HG03457 (cell line): ENCODE data around the gene DHX32.

Source experiments
- ATAC-seq: cut with Tn5 transposase; IDR thresholded peaks from one replicate; pipeline ENCODE4 v1.9.1; 2021; ENCODE audit warnings: moderate number of reproducible peaks; ENCODE audit not compliant: unreplicated experiment

Gene DHX32

DNA sequence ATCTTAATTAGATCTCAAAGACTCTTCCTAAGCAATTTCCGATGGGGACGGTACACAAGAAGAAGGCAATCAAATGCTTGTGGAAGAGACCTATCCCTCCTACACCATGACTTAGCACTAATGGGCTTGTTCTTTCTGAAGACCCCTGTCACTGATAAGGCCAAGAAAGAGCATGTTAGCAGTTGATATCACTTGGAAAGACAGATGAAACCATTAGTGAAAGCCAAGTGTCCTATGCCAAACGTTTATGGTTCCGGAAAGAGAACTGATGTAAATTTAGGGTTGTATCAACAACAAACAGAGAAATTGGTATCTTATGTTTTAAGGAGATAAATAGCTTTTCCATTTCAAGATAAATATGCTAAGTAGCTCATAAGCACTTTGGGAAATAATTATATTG, 64.5 kb downstream of the DHX32 start:
- no peak for ATAC-seq

DNA sequence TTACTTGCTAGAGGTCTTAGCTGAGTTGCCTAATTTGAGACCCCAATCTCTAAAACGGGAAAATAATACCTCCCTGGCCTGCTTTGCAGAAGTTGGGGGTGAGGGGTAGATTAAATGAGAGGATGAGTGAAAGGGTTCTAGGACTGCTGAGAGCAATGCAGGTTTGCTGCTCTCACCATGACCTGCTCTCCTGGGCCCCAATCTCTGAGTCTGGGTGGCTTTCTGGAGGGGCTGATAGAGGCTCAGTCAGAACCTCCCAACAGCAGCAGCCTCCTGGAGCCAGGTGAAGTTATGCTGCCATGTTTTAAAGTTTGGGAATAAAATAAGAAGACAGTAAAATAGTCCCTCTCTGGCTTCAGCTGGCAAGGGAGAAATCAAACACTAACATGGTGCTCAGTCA, 65.3 kb downstream of the DHX32 start:
- ATAC-seq: no peak

DNA sequence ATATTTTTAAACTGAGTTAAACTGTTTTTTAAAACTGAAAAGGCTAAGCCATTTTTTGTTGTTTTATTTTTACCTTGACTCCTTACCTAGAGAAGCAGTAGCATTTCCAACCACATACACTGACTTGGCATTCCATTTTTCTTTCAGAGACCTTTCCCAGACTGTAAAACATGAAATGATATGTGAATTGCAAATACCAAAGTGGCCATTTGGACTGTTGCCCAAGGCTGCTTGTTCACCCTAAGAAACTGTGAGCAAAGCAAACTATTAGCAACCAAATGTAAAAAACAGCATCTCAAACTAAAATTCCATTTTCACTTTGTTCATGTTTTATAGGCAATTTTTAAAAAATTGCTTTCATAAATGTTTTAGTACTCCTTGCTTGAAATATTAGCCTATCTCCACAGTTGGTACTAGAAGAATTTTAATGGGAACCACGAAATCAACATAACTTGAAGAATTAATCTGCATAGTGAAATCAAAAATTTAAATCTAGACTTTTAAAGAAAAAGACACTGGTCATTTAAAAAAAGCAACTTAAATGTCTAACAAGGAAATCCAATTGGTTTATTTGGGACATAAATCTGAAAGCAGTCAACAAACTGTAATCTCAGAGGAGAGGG, 68.9 kb downstream of the DHX32 start:
- ATAC-seq: no peak

DNA sequence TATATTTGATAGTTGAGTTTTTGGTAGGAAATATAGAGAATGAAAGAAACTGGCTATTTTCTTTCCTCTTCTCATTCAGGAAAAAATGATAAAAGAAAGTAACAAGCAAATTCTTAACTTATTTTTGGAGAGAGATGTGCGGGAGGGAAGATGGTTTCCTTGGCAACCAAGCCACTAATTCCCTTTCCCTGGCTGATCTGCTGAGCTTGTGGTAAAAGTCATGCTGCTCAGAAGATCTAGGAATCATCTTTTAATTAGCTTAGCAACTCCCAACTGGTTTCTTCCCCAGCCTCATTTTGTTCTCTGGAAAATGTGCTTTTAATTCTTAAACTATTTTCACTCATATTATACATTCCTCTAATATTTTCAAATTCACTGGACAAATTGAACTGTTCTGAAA, 69.8 kb downstream of the DHX32 start:
- no peak for ATAC-seq

DNA sequence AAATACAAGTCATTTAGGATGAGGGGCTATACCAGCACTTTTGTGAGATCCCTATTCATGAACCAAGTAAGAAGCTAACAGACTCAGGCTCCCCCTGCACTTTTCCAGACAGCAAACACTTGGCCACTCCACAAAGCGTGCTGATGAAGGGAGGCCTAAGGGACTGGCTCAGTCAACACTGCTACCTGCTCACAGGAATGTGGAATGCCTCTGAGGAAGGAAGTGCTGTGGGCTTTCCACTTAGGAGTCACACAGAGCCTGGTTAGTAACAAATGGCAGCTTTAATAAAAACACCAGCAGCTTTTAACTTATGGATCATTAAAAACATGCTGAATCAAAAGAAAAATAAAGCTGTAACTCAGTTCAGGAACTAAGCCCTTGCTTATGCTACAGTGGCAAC, 73.0 kb downstream of the DHX32 start:
- ATAC-seq: no peak

DNA sequence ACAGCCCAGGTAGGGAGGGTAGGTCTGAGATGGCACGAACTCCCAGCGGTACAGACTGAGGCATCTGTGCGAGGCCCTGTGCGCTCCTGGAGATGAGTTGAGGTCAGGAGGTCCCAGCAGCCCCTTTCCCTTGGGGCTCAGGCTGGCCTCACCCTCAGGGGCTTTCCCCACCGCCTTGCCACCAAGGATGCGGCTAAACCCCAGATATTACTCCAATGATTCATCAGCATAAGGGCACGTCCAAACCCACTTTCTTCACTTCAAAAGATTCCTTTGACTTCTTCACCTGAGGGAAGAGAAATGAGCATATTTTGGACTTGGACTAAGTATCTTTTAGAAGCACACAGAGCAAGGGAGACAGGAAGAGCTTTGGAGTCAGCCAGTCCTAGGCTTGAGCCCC, 78.4 kb downstream of the DHX32 start:
- no peak for ATAC-seq

DNA sequence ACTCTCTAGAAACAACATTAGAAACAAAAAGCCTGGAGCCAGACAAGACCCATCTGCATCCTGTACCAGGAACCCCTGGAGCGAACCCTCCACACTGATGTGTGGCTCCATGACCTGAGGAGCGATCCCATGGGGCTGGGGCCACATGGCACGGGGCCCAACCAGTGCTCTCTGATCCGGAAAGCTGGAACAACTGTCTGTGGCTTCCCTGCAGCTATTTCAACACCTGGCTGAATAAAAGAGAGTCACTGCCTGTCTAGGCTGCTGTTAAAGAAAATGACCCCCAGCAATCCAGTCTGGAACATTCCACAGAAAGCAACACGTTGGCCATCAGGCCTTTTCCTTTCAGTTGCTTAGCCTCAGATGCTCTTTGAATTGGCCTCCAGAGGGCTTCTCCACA, 79.0 kb downstream of the DHX32 start:
- no peak for ATAC-seq

DNA sequence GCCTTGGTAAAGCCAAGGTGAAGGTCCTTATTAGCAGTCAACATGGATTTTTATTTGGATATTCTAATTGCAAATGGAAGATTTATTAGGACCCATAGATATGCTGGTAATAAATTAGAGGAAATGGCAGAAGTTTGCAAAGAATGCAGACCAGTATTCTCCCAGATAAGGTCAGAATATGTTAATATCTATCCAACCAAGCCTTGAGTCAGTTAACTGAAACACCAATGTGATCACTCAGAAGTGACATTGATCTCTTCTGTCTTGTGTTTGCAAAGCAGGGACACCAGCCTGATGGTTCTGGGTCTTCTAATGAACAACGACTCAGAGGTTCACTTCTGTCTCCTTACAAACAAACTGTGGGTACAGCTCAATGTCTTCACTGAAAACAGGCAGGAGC, 79.5 kb downstream of the DHX32 start:
- no peak for ATAC-seq

DNA sequence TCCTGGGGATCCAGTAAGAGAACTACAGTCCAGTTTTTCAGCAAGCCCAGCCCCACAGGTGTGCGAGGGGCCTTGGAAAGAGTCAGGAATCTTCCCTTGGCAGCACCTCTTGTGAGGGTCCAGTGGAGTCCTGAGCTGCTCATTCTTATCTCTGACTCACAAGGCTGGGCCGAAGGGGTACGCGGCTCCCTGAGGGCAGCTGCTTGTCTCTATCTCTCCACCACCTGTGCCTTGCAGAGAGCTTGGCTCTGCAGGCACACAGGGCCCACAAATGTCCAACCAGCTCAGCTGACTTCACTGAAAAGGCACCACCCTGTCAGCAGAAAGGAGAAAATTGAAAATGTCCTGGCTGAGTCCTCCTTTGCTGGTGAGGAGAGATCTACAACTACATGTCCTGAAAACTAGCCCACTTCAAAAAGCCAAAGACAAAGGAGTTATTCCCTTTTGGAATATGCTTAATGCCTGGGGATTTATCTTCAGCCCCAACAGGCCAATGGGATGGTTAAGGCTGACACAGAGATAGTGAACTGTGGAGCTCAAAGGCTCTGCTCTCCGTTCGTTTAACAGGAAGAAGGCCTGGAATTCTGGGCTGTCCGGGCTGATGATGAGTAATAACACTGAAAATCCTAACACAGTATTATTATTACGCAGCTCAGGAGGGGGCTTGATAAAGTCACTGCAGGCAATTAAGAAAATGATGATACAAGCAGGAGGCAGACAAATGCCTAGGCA, 81.5 kb downstream of the DHX32 start:
- no peak for ATAC-seq

DNA sequence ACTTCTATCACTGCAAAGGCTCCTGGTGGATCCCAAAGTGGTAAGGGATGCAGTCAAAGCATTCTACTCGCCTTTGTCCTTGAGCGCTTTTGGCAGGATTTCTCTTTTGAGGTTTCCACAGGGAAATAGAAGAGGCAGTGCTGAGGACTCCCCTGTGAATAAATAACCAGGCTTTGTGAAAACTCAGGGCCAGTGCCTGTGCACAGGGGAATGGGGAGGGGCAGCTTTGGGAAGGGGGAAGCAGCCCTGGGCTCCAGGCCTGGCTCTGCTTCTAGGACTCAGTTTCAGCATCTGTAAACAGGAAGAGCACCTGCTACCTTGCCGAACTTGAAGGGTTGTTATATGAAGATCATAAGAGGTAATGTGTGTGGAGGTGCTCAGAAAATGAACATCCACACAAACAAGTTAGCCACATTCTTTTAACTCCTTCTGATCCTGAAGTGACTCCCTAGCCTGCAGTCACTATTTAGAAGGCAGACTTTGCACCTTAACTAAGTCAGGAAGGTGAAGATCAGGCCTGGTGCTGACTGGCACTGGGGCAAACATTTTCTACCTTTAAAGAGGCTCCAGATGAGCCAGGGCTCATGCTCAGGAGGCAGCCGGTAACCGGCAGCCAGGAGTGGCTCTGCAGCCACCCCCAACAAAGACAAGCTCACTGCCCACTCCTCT, 83.0 kb downstream of the DHX32 start:
- no peak for ATAC-seq

DNA sequence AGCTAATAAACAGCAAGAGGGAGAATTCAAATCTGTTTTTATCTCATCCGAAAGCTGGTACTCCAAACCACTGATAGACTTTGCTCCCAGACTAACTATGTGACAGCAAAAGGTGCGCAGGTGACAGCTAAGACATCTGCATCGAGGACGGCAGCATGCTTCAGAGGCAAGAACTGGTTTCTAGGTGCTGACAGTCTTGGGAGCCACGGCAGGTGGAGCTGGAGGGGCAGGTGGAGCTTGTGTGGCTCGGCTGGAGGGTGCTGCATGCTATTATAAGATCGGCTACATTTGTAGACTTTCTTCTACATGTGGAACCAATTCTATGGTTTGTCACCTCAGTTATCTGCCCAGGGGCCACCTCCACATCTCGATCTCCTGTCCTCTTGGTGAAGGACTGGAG, 83.7 kb downstream of the DHX32 start:
- no peak for ATAC-seq

DNA sequence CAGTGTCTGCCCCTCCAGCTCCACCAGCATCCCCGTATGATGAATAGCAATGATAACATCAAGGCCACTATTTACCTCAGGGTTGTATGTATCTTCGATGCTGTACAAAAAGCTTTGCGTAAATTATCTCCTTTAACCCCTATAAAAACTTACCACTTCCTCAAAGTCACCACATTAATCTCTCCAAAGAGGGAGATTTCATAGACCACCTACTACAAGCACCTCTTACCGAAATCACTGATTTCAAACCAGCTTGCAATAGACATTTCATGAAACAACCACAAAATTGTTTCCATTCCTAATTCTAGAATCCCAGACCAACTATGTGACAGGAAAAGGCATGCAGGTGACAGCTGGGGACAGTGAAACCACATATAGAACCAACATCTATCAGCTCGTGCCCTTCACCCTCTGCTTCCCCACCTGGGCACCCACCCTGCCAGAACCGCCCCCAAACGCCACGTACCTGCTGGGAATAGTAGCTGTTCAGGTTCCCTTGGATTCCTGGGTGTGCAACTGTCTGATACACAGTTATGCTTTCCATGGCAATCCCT, 85.4 kb downstream of the DHX32 start:
- ATAC-seq: no peak

DNA sequence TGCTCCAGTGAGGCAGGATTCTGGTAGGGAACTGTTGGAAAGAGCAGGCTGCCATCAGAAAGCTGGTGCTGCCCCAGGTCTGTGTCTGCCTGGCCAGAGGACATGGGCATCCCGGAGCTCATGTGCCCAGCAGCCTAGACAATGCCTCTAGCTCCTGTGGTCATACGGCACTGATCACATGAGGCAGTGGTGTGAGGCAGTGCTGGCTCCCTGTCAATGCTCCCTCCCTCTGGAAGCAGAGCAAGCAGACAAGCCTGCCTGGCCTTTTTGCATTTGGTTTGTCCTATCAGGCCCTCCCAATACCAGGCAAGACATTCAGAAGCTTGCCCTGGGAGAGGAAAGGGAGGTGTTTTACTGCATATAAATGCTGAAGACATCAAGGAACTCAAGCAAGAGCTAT, 86.0 kb downstream of the DHX32 start:
- ATAC-seq: no peak

DNA sequence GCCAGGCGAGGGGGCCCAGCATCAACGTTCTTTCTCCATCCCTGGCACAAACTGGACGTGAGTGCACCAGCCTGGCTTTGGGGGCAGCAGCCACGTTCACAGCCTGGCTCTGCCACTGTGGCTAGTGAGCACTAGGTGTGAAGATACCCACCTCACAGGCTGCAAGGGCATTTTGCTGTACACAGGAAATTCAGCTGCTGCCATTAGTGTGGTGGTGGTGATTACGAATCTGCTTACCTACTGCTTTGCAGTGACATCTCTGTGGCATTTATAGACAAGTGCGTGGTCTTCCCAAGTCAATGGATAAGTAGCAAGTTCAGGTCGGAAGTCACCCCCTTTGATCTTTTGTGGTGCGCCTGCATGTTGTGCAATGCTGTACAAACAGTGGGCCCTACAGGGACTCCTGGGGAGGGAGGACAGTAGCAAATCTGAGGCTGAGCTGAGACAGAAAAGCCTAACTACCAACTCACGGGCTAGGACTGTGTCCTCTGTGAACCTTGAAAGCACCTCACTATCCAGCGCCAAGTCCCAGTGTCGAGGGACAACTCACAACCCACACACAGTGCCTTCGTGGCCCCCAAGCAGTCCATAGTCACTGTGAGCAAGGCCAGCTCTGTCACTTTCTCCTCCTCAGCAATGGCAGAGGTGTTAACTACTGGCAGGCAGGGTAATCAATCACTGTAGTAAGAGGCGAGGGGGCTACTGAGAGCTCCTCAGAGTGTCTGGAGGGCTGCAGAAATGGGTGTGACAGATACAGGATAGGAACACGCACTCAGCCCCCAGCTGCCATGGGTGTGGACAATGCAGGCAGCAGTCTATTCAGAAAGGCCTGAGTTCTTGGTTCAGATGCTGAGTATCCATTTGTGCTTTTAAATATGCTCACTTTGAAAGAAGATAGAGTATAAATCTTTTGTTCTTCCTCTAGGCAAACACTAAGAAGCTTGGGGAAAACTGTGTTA, 88.5 kb downstream of the DHX32 start:
- ATAC-seq: no peak

DNA sequence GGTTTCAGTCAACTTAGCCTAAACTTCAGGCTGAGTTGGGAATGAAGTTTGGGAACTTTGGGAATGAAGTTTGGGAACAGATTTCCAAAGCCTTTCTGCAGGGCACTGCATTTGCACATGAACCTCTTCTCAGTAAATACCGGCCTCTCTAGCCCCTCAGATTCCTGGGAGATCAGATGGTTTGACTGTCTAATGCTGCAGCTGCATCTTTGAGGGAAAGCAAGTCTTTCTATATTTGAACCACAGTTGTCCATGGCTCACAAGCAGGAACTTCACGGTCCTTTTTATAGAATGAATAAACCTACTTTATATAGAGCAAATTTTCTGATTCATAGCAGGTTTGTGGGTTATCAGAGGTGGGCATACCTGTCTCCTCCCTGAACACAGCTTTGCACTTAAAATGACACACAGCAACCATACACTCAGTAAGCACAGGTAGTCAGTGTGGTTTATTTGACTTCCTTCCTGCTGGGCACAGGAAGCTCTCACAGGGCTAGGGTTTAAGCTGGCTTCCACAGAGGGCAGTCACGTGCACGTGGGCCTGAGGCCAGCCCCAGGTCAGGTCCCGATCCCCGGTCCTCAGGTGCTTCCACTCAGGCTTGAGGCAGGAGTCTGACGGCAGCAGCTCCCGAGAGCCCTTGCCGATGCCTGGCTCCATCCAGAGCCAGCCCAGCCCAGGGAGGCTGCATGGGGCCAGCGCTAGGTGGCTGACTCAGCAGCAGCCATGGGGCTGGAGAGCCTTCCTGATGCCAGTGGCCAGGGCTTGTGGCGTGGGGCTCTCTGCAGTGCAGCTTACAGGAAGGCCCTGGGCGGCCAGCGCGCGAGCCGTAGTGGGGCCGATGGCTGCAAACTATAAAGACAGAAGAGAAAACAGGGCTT, 92.7 kb downstream of the DHX32 start:
- no peak for ATAC-seq
